ENCODE measurements around the gene CSTF1.

Gene CSTF1

GRCh38 chr20:56369179-56369578 is 23.3 kb upstream of the CSTF1 start:
- no peak overlapping the region for H3K4me2 ChIP-seq (ENCODE audit: low read depth, low read length, poor library complexity, severe bottlenecking)
- no peaks in the 10 kb centered on the region for H3K27me3 ChIP-seq (ENCODE audit: low read length)
- peaks cover 19% of the 10 kb centered on the region; the same call in 1 of the 2 replicates for H3K36me3 ChIP-seq (ENCODE audit: low read length)
- TF ChIP-seq CTCF (IDR thresholded peaks at IDR 0.05; ENCODE audit: insufficient read depth, low read length, poor library complexity, severe bottlenecking) = no peak
- no peak overlapping the region for H3K27ac ChIP-seq (ENCODE audit: low read depth, low read length)
- H3K9ac ChIP-seq (ENCODE audit: low read length) = no peak overlapping the region
- H3K79me2 ChIP-seq (ENCODE audit: insufficient read depth, low read length) = no peaks in the 10 kb centered on the region; the same call in 1 of the 2 replicates
- H3K9me3 ChIP-seq (ENCODE audit: insufficient read depth, low read length) = no peaks in the 10 kb centered on the region
- no peaks in the 10 kb centered on the region for H4K20me1 ChIP-seq (ENCODE audit: low read depth, low read length)
- no peaks in the 10 kb centered on the region for H3K9me2 ChIP-seq (replicated peaks; ENCODE audit: insufficient read depth, low read length)
- H2AFZ ChIP-seq (ENCODE audit: low read depth, low read length, severe bottlenecking) = no peak overlapping the region
- H3F3A ChIP-seq (ENCODE audit: insufficient read depth) = peaks cover 18% of the 10 kb centered on the region; the same call in 1 of the 2 replicates
- H3K4me3 ChIP-seq (ENCODE audit: insufficient read depth, low read length, poor library complexity, severe bottlenecking) = no peak overlapping the region

GRCh38 chr20:56371977-56372376 is 20.5 kb upstream of the CSTF1 start:
- Histone ChIP-seq H3F3A (ENCODE audit: insufficient read depth) (peaks cover 18% of the 10 kb centered on the region; the same call in 1 of the 2 replicates), H3K4me3 (ENCODE audit: insufficient read depth, low read length, poor library complexity, severe bottlenecking) (no peak overlapping the region), H3K9me3 (ENCODE audit: insufficient read depth, low read length) (no peaks in the 10 kb centered on the region), H3K27ac (ENCODE audit: low read depth, low read length) (no peak overlapping the region), H3K9me2 (replicated peaks; ENCODE audit: insufficient read depth, low read length) (no peaks in the 10 kb centered on the region), H3K27me3 (ENCODE audit: low read length) (no peaks in the 10 kb centered on the region), H3K79me2 (ENCODE audit: insufficient read depth, low read length) (peaks cover 17% of the 10 kb centered on the region), H3K36me3 (ENCODE audit: low read length) (peaks cover 35% of the 10 kb centered on the region; the same call in 1 of the 2 replicates), H3K9ac (ENCODE audit: low read length) (no peak overlapping the region), H3K4me2 (ENCODE audit: low read depth, low read length, poor library complexity, severe bottlenecking) (no peak overlapping the region), H4K20me1 (ENCODE audit: low read depth, low read length) (peaks cover 11% of the 10 kb centered on the region; the same call in 1 of the 2 replicates), H2AFZ (ENCODE audit: low read depth, low read length, severe bottlenecking) (no peak overlapping the region)
- TF ChIP-seq CTCF (IDR thresholded peaks at IDR 0.05; ENCODE audit: insufficient read depth, low read length, poor library complexity, severe bottlenecking) (no peak), EZH2phosphoT487 (conservative IDR thresholded peaks at IDR 0.05; ENCODE audit: low read length) (no peak)

GRCh38 chr20:56372850-56373249 is 19.6 kb upstream of the CSTF1 start:
- no peak overlapping the region for H3K9ac ChIP-seq (ENCODE audit: low read length)
- H3K9me3 ChIP-seq (ENCODE audit: insufficient read depth, low read length) = no peaks in the 10 kb centered on the region
- no peak overlapping the region for H3K4me3 ChIP-seq (ENCODE audit: insufficient read depth, low read length, poor library complexity, severe bottlenecking)
- H3K36me3 ChIP-seq (ENCODE audit: low read length) = peaks cover 38% of the 10 kb centered on the region; the same call in 1 of the 2 replicates
- peaks cover 15% of the 10 kb centered on the region; the same call in 1 of the 2 replicates for H3F3A ChIP-seq (ENCODE audit: insufficient read depth)
- no peak overlapping the region for H3K4me2 ChIP-seq (ENCODE audit: low read depth, low read length, poor library complexity, severe bottlenecking)
- H3K27ac ChIP-seq (ENCODE audit: low read depth, low read length) = no peak overlapping the region
- H3K27me3 ChIP-seq (ENCODE audit: low read length) = no peaks in the 10 kb centered on the region
- no peak overlapping the region for H2AFZ ChIP-seq (ENCODE audit: low read depth, low read length, severe bottlenecking)
- peaks cover 11% of the 10 kb centered on the region; the same call in 1 of the 2 replicates for H4K20me1 ChIP-seq (ENCODE audit: low read depth, low read length)
- TF ChIP-seq EZH2phosphoT487 (conservative IDR thresholded peaks at IDR 0.05; ENCODE audit: low read length) (no peak), CTCF (IDR thresholded peaks at IDR 0.05; ENCODE audit: insufficient read depth, low read length, poor library complexity, severe bottlenecking) (no peak)
- peaks cover 25% of the 10 kb centered on the region for H3K79me2 ChIP-seq (ENCODE audit: insufficient read depth, low read length)
- H3K9me2 ChIP-seq (replicated peaks; ENCODE audit: insufficient read depth, low read length) = no peaks in the 10 kb centered on the region

All from SU-DHL-6 (cell line).